CD14-positive monocyte (primary cell): ENCODE data around the gene HS1BP3. TPM values are rescaled to one million over a fixed set of nuclear protein-coding genes. Genes with fewer than 3 reads are reported as not detected.

Experiments
- DNase-seq, 3 donors: peaks; one replicate each; pipeline ENCODE4 v3.0.0-alpha.2; 2011 to 2022
- H2AFZ ChIP-seq: 2 replicates; pipeline ENCODE4 v1.6.0; 2012; ENCODE audit warnings: mild to moderate bottlenecking, low read depth, low read length, inconsistent platforms; ENCODE audit not compliant: insufficient read depth, poor library complexity, severe bottlenecking
- H3K27ac ChIP-seq, 2 donors: 1 replicate in 1 of 2; 2 replicates in 1 of 2; pipeline ENCODE4 v1.5.1; 2012 to 2013; ENCODE audit warnings: low read length in 2 of 2, control low read depth in 1 of 2, inconsistent platforms in 1 of 2, low read depth in 1 of 2, mild to moderate bottlenecking in 1 of 2
- H3K27me3 ChIP-seq, 2 donors: one replicate each; pipeline versions ENCODE4 v1.6.0 to v1.6.1; 2011 to 2013; ENCODE audit warnings: low read length in 2 of 2; ENCODE audit not compliant: control insufficient read depth in 2 of 2, insufficient read depth in 2 of 2
- H3K36me3 ChIP-seq, 2 donors: replicated peaks in 1 of 2; 1 replicate in 1 of 2; 2 replicates in 1 of 2; pipeline versions ENCODE4 v1.5.1 to v1.6.1; 2012 to 2013; ENCODE audit warnings: low read length in 2 of 2, control low read depth in 1 of 2, inconsistent platforms in 1 of 2, mild to moderate bottlenecking in 1 of 2; ENCODE audit not compliant: insufficient read depth in 2 of 2, control insufficient read depth in 1 of 2
- H3K4me1 ChIP-seq, 2 donors: 1 replicate in 1 of 2; 2 replicates in 1 of 2; pipeline versions ENCODE4 v1.5.1 to v1.6.1; 2012 to 2013; ENCODE audit warnings: low read length in 2 of 2, control low read depth in 1 of 2, inconsistent platforms in 1 of 2, mild to moderate bottlenecking in 1 of 2, moderate library complexity in 1 of 2; ENCODE audit not compliant: insufficient read depth in 2 of 2, control insufficient read depth in 1 of 2
- H3K4me2 ChIP-seq: replicated peaks from 2 replicates; pipeline ENCODE3; 2012; ENCODE audit warnings: low read length, moderate library complexity, mild to moderate bottlenecking; ENCODE audit not compliant: poor library complexity, severe bottlenecking; ENCODE audit errors: extremely low read depth
- H3K4me3 ChIP-seq, 3 experiments: fragments of 200-600 bp in 1 of 3; sonication (generic) in 1 of 3; replicated peaks in 1 of 3; 1 replicate in 2 of 3; 2 replicates in 1 of 3; pipeline ENCODE4 v1.5.1; 2011 to 2013; ENCODE audit warnings: low read length in 3 of 3, mild to moderate bottlenecking in 3 of 3, control low read depth in 2 of 3, low read depth in 2 of 3, inconsistent platforms in 1 of 3, moderate library complexity in 1 of 3
- H3K79me2 ChIP-seq: 2 replicates; pipeline ENCODE4 v1.6.0; 2012; ENCODE audit warnings: mild to moderate bottlenecking, control low read depth, inconsistent platforms, low read length, moderate library complexity; ENCODE audit not compliant: insufficient read depth
- H3K9ac ChIP-seq: 2 replicates; pipeline ENCODE4 v1.6.0; 2017; ENCODE audit warnings: low read length, mild to moderate bottlenecking; ENCODE audit not compliant: insufficient read depth, poor library complexity, severe bottlenecking
- H3K9me3 ChIP-seq, 2 donors: replicated peaks in 1 of 2; 1 replicate in 1 of 2; 2 replicates in 1 of 2; pipeline versions ENCODE4 v1.5.1 to v1.6.1; 2012 to 2013; ENCODE audit warnings: low read length in 2 of 2, control low read depth in 1 of 2; ENCODE audit not compliant: control insufficient read depth in 1 of 2, insufficient read depth in 1 of 2
- H4K20me1 ChIP-seq: 2 replicates; pipeline ENCODE4 v1.6.0; 2012; ENCODE audit warnings: mild to moderate bottlenecking, low read length, control low read depth, moderate library complexity; ENCODE audit not compliant: insufficient read depth
- H3K27ac Mint-ChIP-seq, 7 donors: one replicate each; pipeline ENCODE4 v1.8.0; 2020; ENCODE audit warnings: mild to moderate bottlenecking in 7 of 7, mixed read lengths in 7 of 7, moderate library complexity in 6 of 7, inconsistent platforms in 2 of 7
- H3K27me3 Mint-ChIP-seq, 3 donors: one replicate each; pipeline ENCODE4 v1.8.0; 2021 to 2022; ENCODE audit warnings: low read depth in 3 of 3, mild to moderate bottlenecking in 3 of 3, mixed read lengths in 3 of 3, moderate library complexity in 3 of 3, inconsistent platforms in 1 of 3
- H3K36me3 Mint-ChIP-seq, 2 donors: one replicate each; pipeline ENCODE4 v1.8.0; 2020; ENCODE audit warnings: mixed read lengths in 2 of 2, inconsistent platforms in 1 of 2, mild to moderate bottlenecking in 1 of 2
- H3K4me1 Mint-ChIP-seq: one replicate; pipeline ENCODE4 v1.8.0; 2020; ENCODE audit warnings: mild to moderate bottlenecking, mixed read lengths
- H3K4me3 Mint-ChIP-seq, 2 donors: one replicate each; pipeline ENCODE4 v1.8.0; 2020; ENCODE audit warnings: mild to moderate bottlenecking in 2 of 2, mixed read lengths in 2 of 2, moderate library complexity in 1 of 2
- H3K9me3 Mint-ChIP-seq, 7 donors: one replicate each; pipeline ENCODE4 v1.8.0; 2020 to 2022; ENCODE audit warnings: mixed read lengths in 7 of 7, mild to moderate bottlenecking in 6 of 7, moderate library complexity in 6 of 7, inconsistent platforms in 2 of 7
- CTCF ChIP-seq: fragments of 200-600 bp; IDR thresholded peaks from one replicate; pipeline ENCODE4 v1.8.0; 2022; ENCODE audit warnings: antibody characterized with exemption, mild to moderate bottlenecking
- WGBS: methylation state at CpG from one replicate; pipeline ENCODE4 v1.1.5; 2013; ENCODE audit warnings: missing lambda C conversion rate; ENCODE audit not compliant: insufficient coverage; 5-methylcytosine and 5-hydroxymethylcytosine counted together
- intact Hi-C, 2 donors: fragments of 100-400 bp; cut with micrococcal nuclease; formaldehyde crosslinking; loops; one replicate each; pipeline versions ENCODE4 v1.15.0 to v1.15.1; 2023
- polyA plus RNA-seq, 3 donors: library from polyadenylated mRNA; depleted of rRNA in 1 of 3; unstranded in 2 of 3; stranded (reverse) in 1 of 3; fragments of 300-500 nt in 2 of 3; fragments of >200 nt in 1 of 3; fragmentation: Illumina TruSeq in 2 of 3; gene quantifications; 1 replicate in 2 of 3; 2 replicates in 1 of 3; pipeline ENCODE4 v1.2.3, GENCODE V29; 2012 to 2021

The HS1BP3 gene
- polyA plus RNA-seq, 3 donors = 45.1 to 48.9 (median 45.4) TPM

DNA sequence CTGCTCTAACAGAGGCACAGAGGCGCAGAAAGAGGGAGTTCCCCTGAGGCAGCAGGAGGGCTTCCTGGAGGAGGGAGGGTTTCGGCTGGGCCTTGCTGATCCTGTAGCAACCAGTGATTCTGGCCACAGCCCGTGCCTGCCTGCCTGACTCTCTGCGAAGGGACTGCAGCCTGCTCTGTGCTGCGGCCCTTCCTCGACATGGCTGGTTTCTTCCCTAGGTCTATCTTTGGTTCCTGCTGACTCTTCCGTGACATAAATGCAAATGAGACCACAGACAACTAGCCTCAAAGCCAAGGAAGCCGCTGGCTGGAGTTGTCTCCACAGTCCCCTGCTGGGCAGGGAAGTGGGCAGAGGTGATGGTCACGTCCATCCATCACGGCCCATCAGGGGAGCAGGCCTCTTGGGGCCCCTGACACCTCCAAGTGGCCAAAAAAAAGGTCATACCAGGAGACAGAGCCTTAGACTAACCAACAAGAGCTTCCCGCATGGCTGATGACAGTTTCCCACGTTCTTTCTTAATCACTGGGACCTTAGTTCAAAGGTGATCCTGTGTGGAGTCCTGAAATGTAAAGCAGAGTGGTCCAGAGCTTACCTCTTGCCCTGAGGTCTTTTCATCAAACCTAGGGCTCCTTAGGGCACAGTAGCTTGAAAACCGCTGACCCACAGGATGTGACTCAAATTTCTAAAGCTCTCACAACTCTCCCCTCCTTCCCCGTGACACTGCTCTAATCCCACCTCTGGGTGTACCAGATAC is 55.3 kb downstream of the HS1BP3 start:
- Histone ChIP-seq H3K27ac (peak overlapping the region in 1 of 2 donors; percentile 42), H3K4me3 (no peak overlapping the region), H2AFZ (no peak overlapping the region), H4K20me1 (no peaks in the 10 kb centered on the region), H3K9me3 (no peaks in the 10 kb centered on the region), H3K36me3 (no peaks in the 10 kb centered on the region), H3K4me2 (peak overlapping the region; percentile 26), H3K4me1 (peaks cover 38 to 55% of the 10 kb centered on the region in 2 donors), H3K27me3 (no peaks in the 10 kb centered on the region), H3K9ac (no peak overlapping the region), H3K79me2 (no peaks in the 10 kb centered on the region)
- Mint-ChIP-seq H3K27ac (peak overlapping the region; percentile 20 to 92 (median 76)), H3K36me3 (peaks cover 5 to 13% of the 10 kb centered on the region in 2 donors), H3K9me3 (peaks cover 0 to 3% (median 0%) of the 10 kb centered on the region in 7 donors), H3K4me3 (peak overlapping the region; percentile 6 to 41), H3K4me1 (peaks cover 55% of the 10 kb centered on the region), H3K27me3 (peaks cover 1 to 7% (median 5%) of the 10 kb centered on the region in 3 donors)
- TF ChIP-seq CTCF = no peak
- intact Hi-C loops = no loop called here
- WGBS = 34% methylated on average over 10 of the region's 14 CpGs
- DNase-seq = peak; percentile 44 to 49 (median 46)

- H3K4me2 ChIP-seq = peak overlapping the region; percentile 26
- no peaks in the 10 kb centered on the region for H3K36me3 ChIP-seq
- Mint-ChIP-seq H3K9me3 (peaks cover 0 to 3% (median 0%) of the 10 kb centered on the region in 7 donors), H3K36me3 (peaks cover 5 to 13% of the 10 kb centered on the region in 2 donors), H3K4me3 (no peak overlapping the region), H3K4me1 (peaks cover 55% of the 10 kb centered on the region), H3K27me3 (peaks cover 1 to 7% (median 5%) of the 10 kb centered on the region in 3 donors), H3K27ac (peak overlapping the region in 1 of 7 donors; percentile 35)
- no peak for DNase-seq
- no peaks in the 10 kb centered on the region for H3K9me3 ChIP-seq
- no peak overlapping the region for H3K9ac ChIP-seq
- WGBS = 96% methylated on average over 8 of the region's 8 CpGs
- intact Hi-C loops = no loop called here
- H4K20me1 ChIP-seq = no peaks in the 10 kb centered on the region
- H3K4me3 ChIP-seq = no peak overlapping the region
- H3K27me3 ChIP-seq = no peaks in the 10 kb centered on the region
- no peak overlapping the region for H3K27ac ChIP-seq
- peaks cover 38 to 55% of the 10 kb centered on the region in 2 donors for H3K4me1 ChIP-seq
- no peaks in the 10 kb centered on the region for H3K79me2 ChIP-seq
- H2AFZ ChIP-seq = no peak overlapping the region
- no peak for TF ChIP-seq CTCF
Observed at GRCh38 chr2:20594957-20595356, 55.9 kb downstream of the HS1BP3 start.
